SK-N-SH (cell line): ENCODE results near the gene IL32.

Experiments
- RAD21 ChIP-seq: IDR thresholded peaks from 2 replicates; pipeline ENCODE4 v1.6.1; 2012; ENCODE audit warnings: mild to moderate bottlenecking, low read length
- TF ChIP-seq, protein P1 (sequence below): IDR thresholded peaks from 2 replicates; pipeline ENCODE4 v1.4.0; 2012; ENCODE audit warnings: low read depth, borderline replicate concordance

DNA sequence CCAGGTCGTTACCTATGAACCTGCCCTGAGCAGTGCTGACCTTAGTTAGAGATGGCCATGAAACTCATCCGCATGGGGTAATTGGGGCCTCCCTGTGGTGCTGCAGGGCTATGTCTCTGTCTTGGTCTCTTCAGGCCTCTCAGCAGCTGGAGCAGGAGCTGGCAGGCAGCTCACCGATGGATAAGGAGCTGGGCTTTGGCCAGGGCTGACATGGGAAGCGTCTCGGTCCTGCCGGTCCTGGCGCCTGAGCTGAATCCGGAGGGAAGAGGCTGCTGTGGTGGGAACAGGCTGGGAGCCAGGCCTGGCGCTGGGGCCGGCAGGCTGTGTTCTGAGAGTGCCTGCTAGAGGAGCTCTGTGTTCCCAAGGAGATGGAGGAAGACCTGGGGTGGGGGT, 10.1 kb downstream of the IL32 start:
- no peak for TF ChIP-seq RAD21
- TF ChIP-seq, protein P1, sequence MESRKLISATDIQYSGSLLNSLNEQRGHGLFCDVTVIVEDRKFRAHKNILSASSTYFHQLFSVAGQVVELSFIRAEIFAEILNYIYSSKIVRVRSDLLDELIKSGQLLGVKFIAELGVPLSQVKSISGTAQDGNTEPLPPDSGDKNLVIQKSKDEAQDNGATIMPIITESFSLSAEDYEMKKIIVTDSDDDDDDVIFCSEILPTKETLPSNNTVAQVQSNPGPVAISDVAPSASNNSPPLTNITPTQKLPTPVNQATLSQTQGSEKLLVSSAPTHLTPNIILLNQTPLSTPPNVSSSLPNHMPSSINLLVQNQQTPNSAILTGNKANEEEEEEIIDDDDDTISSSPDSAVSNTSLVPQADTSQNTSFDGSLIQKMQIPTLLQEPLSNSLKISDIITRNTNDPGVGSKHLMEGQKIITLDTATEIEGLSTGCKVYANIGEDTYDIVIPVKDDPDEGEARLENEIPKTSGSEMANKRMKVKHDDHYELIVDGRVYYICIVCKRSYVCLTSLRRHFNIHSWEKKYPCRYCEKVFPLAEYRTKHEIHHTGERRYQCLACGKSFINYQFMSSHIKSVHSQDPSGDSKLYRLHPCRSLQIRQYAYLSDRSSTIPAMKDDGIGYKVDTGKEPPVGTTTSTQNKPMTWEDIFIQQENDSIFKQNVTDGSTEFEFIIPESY = no peak
